PC-3 (cell line): ENCODE measurements around the gene ARHGDIG. TPM values are rescaled to one million over a fixed set of nuclear protein-coding genes. Genes with fewer than 3 reads are reported as not detected.
"Not testable (repeated sequence)": the region's sequence is repeated elsewhere in the genome, so short reads cannot be mapped to it uniquely, and the experiment has no call there.

Experiments
- ATAC-seq: fragments of 200-7000 bp; cut with Tn5 transposase; 2 replicates; pipeline ENCODE4 v1.9.1; 2020; ENCODE audit warnings: mild to moderate bottlenecking, moderate library complexity
- BruUV-seq: library from RNA; stranded (reverse); fragments of 400-500 nt; replicated peaks from 2 replicates; lab custom pipeline; 2021; lab: Mats Ljungman, UMichigan
- CTCF ChIA-PET: fragments of 300-600 bp; sonication (Branson Sonifier 250); formaldehyde crosslinking; loops from one replicate; lab custom pipeline; 2022; ENCODE audit warnings: antibody characterized with exemption; lab: Charles Lee
- POLR2A ChIA-PET: fragments of 300-600 bp; sonication (Branson Sonifier 250); formaldehyde crosslinking; loops from one replicate; lab custom pipeline; 2022; ENCODE audit warnings: antibody characterized with exemption; ENCODE audit not compliant: unreplicated experiment; lab: Charles Lee
- DNase-seq: peaks from one replicate; pipeline ENCODE4 v3.0.0-alpha.2; 2015
- H2AFZ ChIP-seq: fragments of 300-600 bp; sonication (generic); 2 replicates; pipeline ENCODE4 v1.6.0; 2016; ENCODE audit warnings: antibody characterized with exemption, low read length
- H3F3A ChIP-seq: fragments of 300-600 bp; sonication (generic); one replicate; pipeline ENCODE4 v1.6.0; 2017; ENCODE audit warnings: antibody characterized with exemption, low read length, control low read depth, mild to moderate bottlenecking; ENCODE audit not compliant: unreplicated experiment
- H3K27ac ChIP-seq: fragments of 300-600 bp; sonication (generic); 2 replicates; pipeline ENCODE4 v1.5.1; 2016; ENCODE audit warnings: mild to moderate bottlenecking, low read length
- H3K27me3 ChIP-seq: fragments of 300-600 bp; sonication (generic); 2 replicates; pipeline ENCODE4 v1.6.1; 2016; ENCODE audit warnings: low read length, mixed read lengths
- H3K36me3 ChIP-seq: fragments of 300-600 bp; sonication (generic); 2 replicates; pipeline ENCODE4 v1.6.1; 2016; ENCODE audit warnings: low read depth, mixed run types, low read length, mixed read lengths
- H3K4me1 ChIP-seq: fragments of 300-600 bp; sonication (generic); 2 replicates; pipeline ENCODE4 v1.5.1; 2016; ENCODE audit warnings: low read length; ENCODE audit not compliant: insufficient read depth
- H3K4me2 ChIP-seq: fragments of 300-600 bp; sonication (generic); 2 replicates; pipeline ENCODE4 v1.6.0; 2016; ENCODE audit warnings: low read length
- H3K4me3 ChIP-seq: fragments of 300-600 bp; sonication (generic); 2 replicates; pipeline ENCODE4 v1.5.1; 2016; ENCODE audit warnings: mild to moderate bottlenecking, low read length, mixed read lengths
- H3K79me2 ChIP-seq: fragments of 300-600 bp; sonication (generic); 2 replicates; pipeline ENCODE4 v1.6.1; 2017; ENCODE audit warnings: low read length, mixed read lengths
- H3K9ac ChIP-seq: fragments of 300-600 bp; sonication (generic); 2 replicates; pipeline ENCODE4 v1.6.0; 2016; ENCODE audit warnings: mild to moderate bottlenecking, low read length
- H3K9me2 ChIP-seq: fragments of 300-600 bp; sonication (generic); replicated peaks from 2 replicates; pipeline ENCODE4 v1.6.1; 2016; ENCODE audit warnings: mixed run types, low read length, mixed read lengths
- H3K9me3 ChIP-seq: fragments of 300-600 bp; sonication (generic); 2 replicates; pipeline ENCODE4 v1.6.1; 2016; ENCODE audit warnings: low read length, mixed read lengths
- H4K20me1 ChIP-seq: fragments of 300-600 bp; sonication (generic); 2 replicates; pipeline ENCODE4 v1.6.1; 2016; ENCODE audit warnings: low read length, mixed read lengths
- EZH2 ChIP-seq: fragments of 300-600 bp; sonication (generic); IDR thresholded peaks from one replicate; pipeline ENCODE4 v1.6.1; 2017; ENCODE audit warnings: antibody characterized with exemption, mild to moderate bottlenecking, low read length; ENCODE audit not compliant: unreplicated experiment
- EZH2phosphoT487 ChIP-seq: fragments of 300-600 bp; sonication (generic); IDR thresholded peaks from 2 replicates; pipeline ENCODE4 v1.6.1; 2018; ENCODE audit warnings: mild to moderate bottlenecking, antibody characterized with exemption, low read length, borderline replicate concordance
- intact Hi-C: fragments of 100-400 bp; cut with micrococcal nuclease; formaldehyde crosslinking; loops from 2 replicates; pipeline ENCODE4 v1.9.0; 2023
- total RNA-seq: library from RNA; depleted of rRNA; stranded (reverse); fragments of >200 nt; gene quantifications from 2 replicates; pipeline ENCODE4 v1.2.3, GENCODE V29; 2014; rRNA removed
- TF ChIP-seq, protein P1 (sequence below): fragments of 300-600 bp; sonication (generic); conservative IDR thresholded peaks from 2 replicates; pipeline ENCODE4 v1.5.1; 2017; ENCODE audit warnings: antibody characterized with exemption, low read depth, mild to moderate bottlenecking, low read length

Gene ARHGDIG
- total RNA-seq, 1 experiment from 2014 or later, result not detected

DNA sequence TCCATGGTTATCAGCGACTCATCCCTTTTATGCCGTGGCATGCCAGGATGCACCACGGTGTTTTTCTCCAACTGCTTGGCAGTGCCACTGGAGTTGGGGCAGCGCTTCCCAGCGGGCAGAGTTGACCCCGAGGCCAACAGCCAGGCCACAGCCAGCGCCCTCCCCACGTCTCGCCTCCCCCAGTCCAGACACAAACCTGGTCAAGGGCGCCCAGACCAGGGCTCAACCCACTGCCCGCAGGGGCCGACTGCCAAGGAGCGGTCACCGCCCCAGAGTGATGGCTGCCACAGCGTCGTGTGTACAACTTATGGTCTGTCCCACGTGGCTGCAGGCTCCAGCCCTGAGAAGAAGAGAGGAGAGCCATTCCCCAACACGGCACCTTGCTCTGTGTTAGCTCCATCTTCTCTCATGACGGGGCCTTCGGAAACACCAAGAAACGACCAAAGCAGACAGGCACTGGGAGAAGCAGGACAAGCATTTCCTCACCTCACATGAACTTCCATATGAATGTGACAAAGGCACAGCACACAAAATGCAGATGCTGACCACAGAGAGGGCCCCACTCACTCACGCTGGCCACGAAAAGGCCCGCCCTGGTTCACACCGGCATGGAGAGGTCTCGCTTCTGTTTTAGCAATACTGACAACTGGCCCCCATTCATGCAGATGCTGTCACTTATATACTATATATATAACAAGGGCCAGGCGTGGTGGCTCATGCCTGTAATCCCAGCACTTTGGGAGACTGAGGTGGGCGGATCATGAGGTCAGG lies 45.2 kb downstream of the ARHGDIG start:
- H4K20me1 ChIP-seq, result no peaks in the 10 kb centered on the region; the same call in 1 of the 2 replicates
- peaks cover 45% of the 10 kb centered on the region for H3K79me2 ChIP-seq
- ChIA-PET CTCF (no interaction called here), POLR2A (interaction anchor here (0.7 kb wide), 1 partner anchor 24 kb away, joined by 16 read pairs; no protein-coding TSS in a partner anchor)
- DNase-seq, result no peak
- no TSS peak for BruUV-seq
- no peaks in the 10 kb centered on the region for H3K27me3 ChIP-seq
- no peaks in the 10 kb centered on the region for H3F3A ChIP-seq
- no peak overlapping the region for H3K4me3 ChIP-seq
- no peak overlapping the region for H3K27ac ChIP-seq
- ATAC-seq, result no peak
- H3K36me3 ChIP-seq, result no peaks in the 10 kb centered on the region
- H3K9me3 ChIP-seq, result no peaks in the 10 kb centered on the region
- H3K4me2 ChIP-seq, result no peak overlapping the region
- intact Hi-C loops, result no loop called here
- H3K9me2 ChIP-seq, result no peaks in the 10 kb centered on the region
- H3K4me1 ChIP-seq, result peaks cover 18% of the 10 kb centered on the region
- no peak overlapping the region for H2AFZ ChIP-seq
- no peak overlapping the region for H3K9ac ChIP-seq
- TF ChIP-seq, protein P1, sequence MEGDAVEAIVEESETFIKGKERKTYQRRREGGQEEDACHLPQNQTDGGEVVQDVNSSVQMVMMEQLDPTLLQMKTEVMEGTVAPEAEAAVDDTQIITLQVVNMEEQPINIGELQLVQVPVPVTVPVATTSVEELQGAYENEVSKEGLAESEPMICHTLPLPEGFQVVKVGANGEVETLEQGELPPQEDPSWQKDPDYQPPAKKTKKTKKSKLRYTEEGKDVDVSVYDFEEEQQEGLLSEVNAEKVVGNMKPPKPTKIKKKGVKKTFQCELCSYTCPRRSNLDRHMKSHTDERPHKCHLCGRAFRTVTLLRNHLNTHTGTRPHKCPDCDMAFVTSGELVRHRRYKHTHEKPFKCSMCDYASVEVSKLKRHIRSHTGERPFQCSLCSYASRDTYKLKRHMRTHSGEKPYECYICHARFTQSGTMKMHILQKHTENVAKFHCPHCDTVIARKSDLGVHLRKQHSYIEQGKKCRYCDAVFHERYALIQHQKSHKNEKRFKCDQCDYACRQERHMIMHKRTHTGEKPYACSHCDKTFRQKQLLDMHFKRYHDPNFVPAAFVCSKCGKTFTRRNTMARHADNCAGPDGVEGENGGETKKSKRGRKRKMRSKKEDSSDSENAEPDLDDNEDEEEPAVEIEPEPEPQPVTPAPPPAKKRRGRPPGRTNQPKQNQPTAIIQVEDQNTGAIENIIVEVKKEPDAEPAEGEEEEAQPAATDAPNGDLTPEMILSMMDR, result no peak
- TF ChIP-seq EZH2phosphoT487 (no peak), EZH2 (no peak)

DNA sequence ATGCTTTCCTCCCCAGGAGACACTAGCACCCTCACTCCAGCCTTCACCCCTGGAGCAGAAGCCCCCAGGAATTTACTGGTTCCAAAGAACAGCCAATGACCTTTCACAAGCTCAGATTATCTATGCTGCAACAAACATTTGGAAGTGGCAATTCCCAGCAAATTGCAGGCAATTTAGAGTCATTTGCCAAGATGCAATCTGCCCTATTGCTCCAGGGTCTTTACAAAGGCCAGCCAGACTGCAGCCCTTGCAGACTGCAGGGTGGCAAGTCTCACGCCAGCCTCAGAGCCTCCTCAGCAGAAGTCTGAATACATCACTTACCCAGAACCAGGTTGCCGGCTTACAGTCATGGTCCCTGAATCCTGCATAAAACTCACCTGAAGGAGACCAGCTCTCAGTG lies 50.4 kb downstream of the ARHGDIG start:
- ATAC-seq (no peak), DNase-seq (no peak)
- H3K4me2 ChIP-seq, result no peak overlapping the region
- no peaks in the 10 kb centered on the region for H3K27me3 ChIP-seq
- no peaks in the 10 kb centered on the region for H3K9me3 ChIP-seq
- H3K79me2 ChIP-seq, result peaks cover 66% of the 10 kb centered on the region
- H3K27ac ChIP-seq, result no peak overlapping the region
- H2AFZ ChIP-seq, result no peak overlapping the region
- intact Hi-C loops, result no loop called here
- TF ChIP-seq EZH2phosphoT487 (no peak), EZH2 (no peak)
- TF ChIP-seq, protein P1, result no peak
- POLR2A ChIA-PET, result no interaction called here
- H3F3A ChIP-seq, result no peaks in the 10 kb centered on the region
- H3K9me2 ChIP-seq, result no peaks in the 10 kb centered on the region
- H3K9ac ChIP-seq, result no peak overlapping the region
- CTCF ChIA-PET, result no interaction called here
- peaks cover 18% of the 10 kb centered on the region for H3K4me1 ChIP-seq
- H3K36me3 ChIP-seq, result no peaks in the 10 kb centered on the region
- H4K20me1 ChIP-seq, result peaks cover 3% of the 10 kb centered on the region; the same call in 1 of the 2 replicates
- BruUV-seq, result no TSS peak
- no peak overlapping the region for H3K4me3 ChIP-seq

DNA sequence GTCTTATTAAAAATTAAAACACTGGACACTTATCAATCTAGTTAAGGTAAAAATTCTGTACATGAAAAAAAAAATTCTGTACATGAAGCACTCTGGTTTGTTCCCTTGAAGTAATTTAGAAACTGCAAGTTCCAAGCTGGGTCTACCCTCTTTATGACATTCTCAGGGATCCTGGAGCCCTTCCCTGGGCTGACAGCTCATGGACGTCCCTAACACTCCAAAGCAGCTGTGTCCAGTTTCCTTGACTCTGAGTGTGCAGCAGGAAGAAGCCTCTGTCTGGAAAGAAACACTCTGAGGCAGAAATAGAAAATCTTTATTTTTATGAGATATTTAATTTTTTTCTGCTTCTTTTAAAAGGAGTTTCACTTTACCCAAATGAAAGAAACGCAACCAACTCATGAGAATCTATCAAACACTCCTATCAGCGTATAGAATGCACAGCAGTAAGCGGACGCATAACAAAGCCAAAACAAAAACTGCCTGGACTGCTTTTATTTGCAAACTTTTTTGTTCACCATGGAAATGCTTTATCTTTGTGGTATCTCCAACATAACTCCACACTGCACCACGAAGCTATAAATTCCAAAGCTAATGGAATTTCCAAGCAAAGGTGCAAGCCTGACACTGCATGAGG lies 50.9 kb downstream of the ARHGDIG start:
- peaks cover 70% of the 10 kb centered on the region for H3K79me2 ChIP-seq
- not testable (repeated sequence) for ATAC-seq, BruUV-seq

More for the DNA sequence above, 50.9 kb downstream of the ARHGDIG start:
- H3K9me2 ChIP-seq, H3K9ac ChIP-seq, H2AFZ ChIP-seq, POLR2A ChIA-PET, H3F3A ChIP-seq, H3K27ac ChIP-seq, H3K9me3 ChIP-seq, H3K4me2 ChIP-seq, intact Hi-C loops, H3K27me3 ChIP-seq, H3K4me3 ChIP-seq, H4K20me1 ChIP-seq, CTCF ChIA-PET, DNase-seq, H3K36me3 ChIP-seq: not testable (repeated sequence)
- H3K4me1 ChIP-seq, result peaks cover 18% of the 10 kb centered on the region

Other genes starting within 250 kb of the ARHGDIG start
- gene POLR3K, start 227.0 kb upstream of the ARHGDIG start, total RNA-seq, result 20.3 and 30.2 TPM in 2 replicates
- gene SNRNP25, start 226.8 kb upstream of the ARHGDIG start, total RNA-seq, result 45.8 and 62.2 TPM in 2 replicates
- gene RHBDF1, start 208.0 kb upstream of the ARHGDIG start, total RNA-seq, result 23.3 and 26.3 TPM in 2 replicates
- 147 and 175 TPM in 2 replicates for gene MPG, start 202.4 kb upstream of the ARHGDIG start, total RNA-seq
- 14.9 and 22.2 TPM in 2 replicates for gene NPRL3, start 141.9 kb upstream of the ARHGDIG start, total RNA-seq
- gene HBZ, start 127.9 kb upstream of the ARHGDIG start, total RNA-seq, result not detected in 2 replicates
- not detected in 2 replicates for gene HBM, start 114.6 kb upstream of the ARHGDIG start, total RNA-seq
- not detected in 2 replicates for gene HBA2, start 107.7 kb upstream of the ARHGDIG start, total RNA-seq
- not detected in 2 replicates for gene HBA1, start 103.9 kb upstream of the ARHGDIG start, total RNA-seq
- not detected in 2 replicates for gene HBQ1, start 100.1 kb upstream of the ARHGDIG start, total RNA-seq
- gene LUC7L, start 51.1 kb upstream of the ARHGDIG start, total RNA-seq, result 46.0 and 61.9 TPM in 2 replicates
- gene FAM234A, start 45.8 kb upstream of the ARHGDIG start, total RNA-seq, result 31.4 and 38.0 TPM in 2 replicates
- 1.2 and 1.5 TPM in 2 replicates for gene RGS11, start 4.6 kb upstream of the ARHGDIG start, total RNA-seq
- not detected in 2 replicates for gene PDIA2, start 2.6 kb downstream of the ARHGDIG start, total RNA-seq
- 26.9 and 50.8 TPM in 2 replicates for gene AXIN1, start 72.1 kb downstream of the ARHGDIG start, total RNA-seq
- gene MRPL28, start 89.9 kb downstream of the ARHGDIG start, total RNA-seq, result 154 and 206 TPM in 2 replicates
- gene PGAP6, start 101.4 kb downstream of the ARHGDIG start, total RNA-seq, result 40.8 and 56.5 TPM in 2 replicates
- 182 and 207 TPM in 2 replicates for gene NME4, start 116.6 kb downstream of the ARHGDIG start, total RNA-seq
- gene DECR2, start 121.3 kb downstream of the ARHGDIG start, total RNA-seq, result 19.8 and 22.3 TPM in 2 replicates
- 12.7 and 17.9 TPM in 2 replicates for gene RAB11FIP3, start 145.1 kb downstream of the ARHGDIG start, total RNA-seq
- gene CAPN15, start 247.1 kb downstream of the ARHGDIG start, total RNA-seq, result 60.4 and 78.1 TPM in 2 replicates